Neural cell (in vitro differentiated cells): ENCODE results near the gene VWA8.

Experiments used
- EP300 ChIP-seq: fragments of 450-650 bp; conservative IDR thresholded peaks from 2 replicates; pipeline ENCODE4 v1.6.1; 2014; ENCODE audit warnings: antibody characterized with exemption, mild to moderate bottlenecking, moderate library complexity; ENCODE audit not compliant: poor library complexity, severe bottlenecking
- TF ChIP-seq, protein P1 (sequence below): fragments of 450-650 bp; IDR thresholded peaks from 2 replicates; pipeline ENCODE4 v1.5.1; 2014; ENCODE audit warnings: antibody characterized with exemption, mild to moderate bottlenecking, moderate library complexity; ENCODE audit not compliant: poor library complexity, severe bottlenecking

DNA sequence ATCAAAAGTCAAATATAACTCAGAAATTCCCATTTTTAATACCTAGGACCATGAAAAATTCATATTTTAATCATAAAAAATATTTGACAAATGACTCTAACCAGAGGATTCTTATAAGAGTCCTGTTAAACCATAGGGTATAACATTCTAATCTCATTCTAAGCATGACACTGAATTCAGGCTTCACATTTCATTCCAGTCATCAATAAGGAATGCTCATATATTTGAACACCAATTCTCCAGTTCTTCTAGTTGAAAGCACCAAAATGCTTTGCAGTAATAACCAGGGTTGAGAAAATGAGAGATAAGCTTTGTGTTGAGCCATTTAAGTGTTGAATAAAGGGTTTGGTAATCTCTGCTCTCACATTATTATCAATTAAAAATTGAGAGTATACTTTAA lies 147.5 kb downstream of the VWA8 start:
- no peak for TF ChIP-seq EP300
- TF ChIP-seq, protein P1, sequence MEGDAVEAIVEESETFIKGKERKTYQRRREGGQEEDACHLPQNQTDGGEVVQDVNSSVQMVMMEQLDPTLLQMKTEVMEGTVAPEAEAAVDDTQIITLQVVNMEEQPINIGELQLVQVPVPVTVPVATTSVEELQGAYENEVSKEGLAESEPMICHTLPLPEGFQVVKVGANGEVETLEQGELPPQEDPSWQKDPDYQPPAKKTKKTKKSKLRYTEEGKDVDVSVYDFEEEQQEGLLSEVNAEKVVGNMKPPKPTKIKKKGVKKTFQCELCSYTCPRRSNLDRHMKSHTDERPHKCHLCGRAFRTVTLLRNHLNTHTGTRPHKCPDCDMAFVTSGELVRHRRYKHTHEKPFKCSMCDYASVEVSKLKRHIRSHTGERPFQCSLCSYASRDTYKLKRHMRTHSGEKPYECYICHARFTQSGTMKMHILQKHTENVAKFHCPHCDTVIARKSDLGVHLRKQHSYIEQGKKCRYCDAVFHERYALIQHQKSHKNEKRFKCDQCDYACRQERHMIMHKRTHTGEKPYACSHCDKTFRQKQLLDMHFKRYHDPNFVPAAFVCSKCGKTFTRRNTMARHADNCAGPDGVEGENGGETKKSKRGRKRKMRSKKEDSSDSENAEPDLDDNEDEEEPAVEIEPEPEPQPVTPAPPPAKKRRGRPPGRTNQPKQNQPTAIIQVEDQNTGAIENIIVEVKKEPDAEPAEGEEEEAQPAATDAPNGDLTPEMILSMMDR, result no peak
